Nephron progenitor cell (in vitro differentiated cells): ENCODE data around the gene CBR4.
A peak's percentile ranks its signal among the peaks of the same experiment; 100 is the strongest.

ENCODE experiments used
- DNase-seq: peaks from one replicate; pipeline ENCODE4 v3.0.0; 2021
- H3K27ac Mint-ChIP-seq: 2 replicates; pipeline ENCODE4 v1.8.0; 2021; ENCODE audit warnings: mild to moderate bottlenecking, moderate library complexity, mixed read lengths
- H3K27me3 Mint-ChIP-seq: 2 replicates; pipeline ENCODE4 v1.8.0; 2021; ENCODE audit warnings: mild to moderate bottlenecking, low read depth, mixed read lengths; ENCODE audit not compliant: poor library complexity
- H3K36me3 Mint-ChIP-seq: 2 replicates; pipeline ENCODE4 v1.8.0; 2021; ENCODE audit warnings: low read depth, mixed read lengths
- H3K4me1 Mint-ChIP-seq: 2 replicates; pipeline ENCODE4 v1.8.0; 2021; ENCODE audit warnings: mixed read lengths
- H3K4me3 Mint-ChIP-seq: 2 replicates; pipeline ENCODE4 v1.8.0; 2021; ENCODE audit warnings: mild to moderate bottlenecking, moderate library complexity, mixed read lengths
- H3K9me3 Mint-ChIP-seq: 2 replicates; pipeline ENCODE4 v1.8.0; 2021; ENCODE audit warnings: mild to moderate bottlenecking, moderate library complexity, mixed read lengths
- TF ChIP-seq, protein P1 (sequence below): fragments of 200-600 bp; sonication (generic); IDR thresholded peaks from 2 replicates; pipeline ENCODE4 v1.5.0; 2021; ENCODE audit warnings: antibody characterized with exemption

Gene CBR4

DNA sequence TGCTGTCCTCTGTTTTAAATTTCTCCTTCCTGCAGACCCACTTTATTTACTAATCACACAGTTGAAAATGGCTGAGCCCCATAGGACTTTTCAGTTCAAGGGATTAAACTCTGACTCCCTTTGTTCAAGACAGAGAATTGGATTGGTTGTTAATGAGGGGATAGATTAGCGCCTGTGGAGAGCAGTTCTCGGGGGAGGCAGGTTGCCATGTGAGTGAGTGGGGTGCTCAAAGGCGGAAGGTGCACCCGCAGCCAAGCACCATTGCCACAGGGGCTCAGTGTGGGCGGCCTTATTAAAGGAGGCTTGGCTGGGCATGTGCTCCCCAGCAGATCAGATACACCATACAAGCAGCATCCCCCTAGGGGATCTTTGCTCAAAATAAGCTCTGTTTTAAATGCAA, 7.9 kb upstream of the CBR4 start:
- Mint-ChIP-seq H3K27me3 (peaks cover 3% of the 10 kb centered on the region), H3K4me1 (peaks cover 7% of the 10 kb centered on the region), H3K4me3 (no peak overlapping the region), H3K27ac (no peak overlapping the region), H3K36me3 (no peaks in the 10 kb centered on the region), H3K9me3 (no peaks in the 10 kb centered on the region)
- TF ChIP-seq, protein P1, sequence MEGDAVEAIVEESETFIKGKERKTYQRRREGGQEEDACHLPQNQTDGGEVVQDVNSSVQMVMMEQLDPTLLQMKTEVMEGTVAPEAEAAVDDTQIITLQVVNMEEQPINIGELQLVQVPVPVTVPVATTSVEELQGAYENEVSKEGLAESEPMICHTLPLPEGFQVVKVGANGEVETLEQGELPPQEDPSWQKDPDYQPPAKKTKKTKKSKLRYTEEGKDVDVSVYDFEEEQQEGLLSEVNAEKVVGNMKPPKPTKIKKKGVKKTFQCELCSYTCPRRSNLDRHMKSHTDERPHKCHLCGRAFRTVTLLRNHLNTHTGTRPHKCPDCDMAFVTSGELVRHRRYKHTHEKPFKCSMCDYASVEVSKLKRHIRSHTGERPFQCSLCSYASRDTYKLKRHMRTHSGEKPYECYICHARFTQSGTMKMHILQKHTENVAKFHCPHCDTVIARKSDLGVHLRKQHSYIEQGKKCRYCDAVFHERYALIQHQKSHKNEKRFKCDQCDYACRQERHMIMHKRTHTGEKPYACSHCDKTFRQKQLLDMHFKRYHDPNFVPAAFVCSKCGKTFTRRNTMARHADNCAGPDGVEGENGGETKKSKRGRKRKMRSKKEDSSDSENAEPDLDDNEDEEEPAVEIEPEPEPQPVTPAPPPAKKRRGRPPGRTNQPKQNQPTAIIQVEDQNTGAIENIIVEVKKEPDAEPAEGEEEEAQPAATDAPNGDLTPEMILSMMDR = no peak
- no peak for DNase-seq

DNA sequence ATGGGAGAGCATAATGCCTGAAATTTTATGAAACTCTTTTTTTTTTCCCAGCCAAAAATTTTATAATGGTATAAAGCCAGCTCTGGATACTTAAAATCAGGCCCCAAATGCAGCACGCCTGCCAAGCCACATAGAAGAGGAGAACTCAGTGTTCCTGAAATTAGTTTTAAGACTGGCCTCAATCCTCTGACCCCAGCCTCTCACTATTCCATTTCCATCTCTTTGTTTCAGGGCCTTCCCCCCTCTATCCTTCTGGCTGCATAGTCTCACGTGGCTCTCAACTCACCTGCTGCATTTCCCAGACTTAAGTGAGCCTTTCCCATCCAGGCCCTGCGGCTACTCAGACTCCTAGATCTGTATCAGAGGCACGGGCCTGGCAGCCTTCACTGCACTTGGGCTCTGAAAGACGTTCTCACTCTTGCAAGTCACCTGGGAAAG, 5.2 kb upstream of the CBR4 start:
- no peak for DNase-seq
- H3K27me3 Mint-ChIP-seq = peaks cover 9% of the 10 kb centered on the region
- peak overlapping the region; percentile 83 for H3K27ac Mint-ChIP-seq
- H3K36me3 Mint-ChIP-seq = no peaks in the 10 kb centered on the region
- TF ChIP-seq, protein P1 = no peak
- H3K4me3 Mint-ChIP-seq = no peak overlapping the region
- no peaks in the 10 kb centered on the region for H3K9me3 Mint-ChIP-seq
- peaks cover 7% of the 10 kb centered on the region for H3K4me1 Mint-ChIP-seq

DNA sequence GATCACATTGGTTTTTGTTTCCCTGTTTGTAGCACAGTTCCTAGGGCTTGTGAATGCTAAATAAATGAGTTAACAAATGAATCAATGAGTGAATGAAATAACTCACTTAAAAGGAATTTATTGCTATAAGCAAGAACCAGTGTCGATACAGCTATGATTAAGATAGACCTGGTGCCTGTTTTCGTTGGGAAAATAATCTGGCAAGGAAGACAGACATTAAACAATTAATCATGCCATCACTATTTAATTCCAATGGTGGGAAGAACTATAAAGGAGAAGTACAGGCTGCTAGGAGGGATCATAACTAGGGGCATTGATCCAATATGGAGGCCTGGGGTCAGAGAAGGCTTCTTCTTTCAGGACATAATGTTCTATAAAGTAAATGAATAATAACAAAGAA, 4.5 kb upstream of the CBR4 start:
- no peak for DNase-seq
- Mint-ChIP-seq H3K27me3 (peaks cover 9% of the 10 kb centered on the region), H3K4me3 (no peak overlapping the region), H3K4me1 (peaks cover 8% of the 10 kb centered on the region), H3K9me3 (no peaks in the 10 kb centered on the region), H3K27ac (no peak overlapping the region), H3K36me3 (no peaks in the 10 kb centered on the region)
- TF ChIP-seq, protein P1 = no peak

DNA sequence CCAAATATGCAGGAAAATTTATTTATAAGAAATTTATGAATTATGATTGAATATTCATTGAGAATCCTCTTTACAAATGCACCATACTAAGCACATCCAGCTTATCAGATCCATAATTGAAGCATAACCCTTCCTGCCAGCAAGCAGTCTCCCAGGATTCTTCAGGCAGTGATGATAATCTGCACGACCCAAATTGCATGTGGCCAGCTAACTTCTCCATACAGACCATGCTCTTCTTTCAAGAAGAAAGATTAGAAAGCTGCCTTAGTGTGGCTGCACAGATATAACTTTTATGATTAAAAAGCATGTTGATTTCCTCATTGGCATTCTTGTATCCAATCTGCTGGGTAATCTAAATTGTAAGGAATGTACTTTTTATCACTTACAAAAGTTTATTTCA, 3.3 kb upstream of the CBR4 start:
- peaks cover 9% of the 10 kb centered on the region for H3K27me3 Mint-ChIP-seq
- H3K27ac Mint-ChIP-seq = no peak overlapping the region
- no peak overlapping the region for H3K4me3 Mint-ChIP-seq
- no peak for DNase-seq
- H3K4me1 Mint-ChIP-seq = peaks cover 20% of the 10 kb centered on the region
- TF ChIP-seq, protein P1 = no peak
- no peaks in the 10 kb centered on the region for H3K36me3 Mint-ChIP-seq
- no peaks in the 10 kb centered on the region for H3K9me3 Mint-ChIP-seq

DNA sequence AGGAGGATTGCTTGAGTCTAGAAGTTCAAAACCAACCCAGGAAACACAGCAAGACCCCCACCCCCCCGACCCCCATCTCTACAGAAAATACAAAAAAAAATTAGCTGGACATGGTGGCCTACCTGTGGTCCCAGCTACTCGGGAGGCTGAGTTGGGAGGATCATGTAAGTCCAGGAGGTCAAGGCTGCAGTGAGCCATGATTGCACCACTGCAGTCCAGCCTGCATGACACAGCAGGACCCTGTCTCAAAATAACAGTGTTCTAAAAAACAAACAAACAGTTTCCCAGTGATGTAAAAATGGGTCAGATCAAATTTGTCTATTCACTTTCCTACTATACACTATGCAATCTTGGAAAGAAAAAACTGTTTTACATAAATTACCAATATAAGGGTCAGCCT, 2.0 kb upstream of the CBR4 start:
- H3K36me3 Mint-ChIP-seq = no peaks in the 10 kb centered on the region
- no peak overlapping the region for H3K4me3 Mint-ChIP-seq
- peaks cover 9% of the 10 kb centered on the region for H3K27me3 Mint-ChIP-seq
- no peak for DNase-seq
- TF ChIP-seq, protein P1 = no peak
- H3K9me3 Mint-ChIP-seq = no peaks in the 10 kb centered on the region
- peaks cover 26% of the 10 kb centered on the region for H3K4me1 Mint-ChIP-seq
- H3K27ac Mint-ChIP-seq = no peak overlapping the region

DNA sequence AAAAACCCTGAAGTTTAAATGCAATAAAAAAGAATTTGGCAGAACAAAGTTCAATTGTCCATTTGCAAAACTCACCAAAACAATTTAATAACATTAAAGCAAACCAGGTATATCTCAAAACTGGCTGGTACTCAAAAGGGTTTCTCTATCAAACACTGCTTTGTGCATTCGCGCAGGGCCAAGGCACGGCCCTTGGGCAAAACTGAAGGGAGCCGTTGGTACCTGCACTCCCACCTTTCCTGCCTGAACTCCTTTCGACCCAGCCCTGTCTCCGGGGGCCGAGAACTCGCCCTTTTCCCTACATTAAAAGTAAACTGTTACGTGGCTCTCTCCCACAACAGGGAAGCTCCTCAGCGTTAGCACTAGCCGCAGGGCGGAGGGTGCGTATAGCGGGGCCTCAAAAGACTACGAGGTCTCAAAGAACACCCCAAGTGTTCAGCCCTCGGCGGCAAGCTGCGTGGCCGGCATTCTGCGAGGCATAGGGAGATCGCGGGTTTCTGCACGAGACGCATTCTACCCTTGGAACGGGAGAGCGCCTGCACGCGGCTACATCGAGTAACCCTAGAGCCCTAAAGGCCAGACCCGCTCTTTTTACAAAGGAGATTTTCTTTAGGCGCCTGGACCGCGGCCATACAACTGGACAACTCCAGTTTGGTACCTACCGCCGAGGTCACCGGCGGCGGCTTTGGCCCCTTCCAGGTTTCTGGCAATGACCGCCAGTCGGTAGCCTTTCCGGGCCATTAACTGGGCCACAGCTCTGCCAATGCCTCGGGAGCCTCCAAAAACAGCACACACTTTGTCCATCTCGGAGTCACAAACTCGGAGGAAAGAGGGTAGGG, 550 bp downstream of the CBR4 start:
- no peaks in the 10 kb centered on the region for H3K9me3 Mint-ChIP-seq
- peak; percentile 56 for DNase-seq
- H3K27me3 Mint-ChIP-seq = peaks cover 6% of the 10 kb centered on the region
- peaks cover 41% of the 10 kb centered on the region for H3K4me1 Mint-ChIP-seq
- TF ChIP-seq, protein P1 = no peak
- H3K36me3 Mint-ChIP-seq = peaks cover 16% of the 10 kb centered on the region
- H3K4me3 Mint-ChIP-seq = peak overlapping the region; percentile 95
- H3K27ac Mint-ChIP-seq = peak overlapping the region; percentile 99
